AG04450 (cell line): Measurements from ENCODE around the gene XPR1. TPM values are rescaled to one million over a fixed set of nuclear protein-coding genes. Genes with fewer than 3 reads are reported as not detected.

Experiments used
- CTCF ChIA-PET: fragments of 300-600, 350-600 bp; formaldehyde crosslinking; extraction: SDS; loops from one replicate; lab custom pipeline; 2022; ENCODE audit warnings: antibody characterized with exemption, inconsistent platforms; lab: Charles Lee
- POLR2A ChIA-PET: fragments of 350-600 bp; formaldehyde crosslinking; extraction: SDS; loops from one replicate; lab custom pipeline; 2021; ENCODE audit warnings: antibody characterized with exemption, inconsistent platforms; lab: Yijun Ruan, JAX
- DNase-seq: peaks from one replicate; pipeline ENCODE4 v3.0.0-alpha.2; 2011; ENCODE audit warnings: low read depth, low spot score
- H3K27ac ChIP-seq: one replicate; pipeline ENCODE4 v1.5.1; 2012; ENCODE audit warnings: low read depth, low read length, control low read depth
- H3K27me3 ChIP-seq: one replicate; pipeline ENCODE4 v1.6.0; 2012; ENCODE audit warnings: low read length; ENCODE audit not compliant: control insufficient read depth, insufficient read depth
- H3K4me3 ChIP-seq: 2 replicates; pipeline ENCODE4 v1.5.1; 2011; ENCODE audit warnings: mild to moderate bottlenecking, low read depth, low read length, control low read depth
- H3K9me3 ChIP-seq: 2 replicates; pipeline ENCODE4 v1.5.1; 2012; ENCODE audit warnings: low read length; ENCODE audit not compliant: control insufficient read depth, insufficient read depth
- CTCF ChIP-seq: IDR thresholded peaks from 2 replicates; pipeline ENCODE4 v1.5.1; 2011; ENCODE audit warnings: low read depth, low read length, control low read depth, inconsistent platforms
- polyA plus RNA-seq: library from polyadenylated mRNA; depleted of rRNA; stranded (reverse); fragments of >200 nt; gene quantifications from 2 replicates; pipeline ENCODE4 v1.2.3, GENCODE V29; 2011

The XPR1 gene
- polyA plus RNA-seq, 1 experiment, result 63.2 TPM

- CTCF ChIA-PET, result interaction anchor here (0.6 kb wide), 1 partner anchor 1307 kb away, joined by 3 read pairs; no protein-coding TSS in a partner anchor
- TF ChIP-seq CTCF, result no peak
- no peak for DNase-seq
- POLR2A ChIA-PET, result interaction anchor here (0.6 kb wide), 1 partner anchor 32 kb away, joined by 4 read pairs; no protein-coding TSS in a partner anchor
- H3K27ac ChIP-seq, result no peak overlapping the region
- no peak overlapping the region for H3K4me3 ChIP-seq
- no peaks in the 10 kb centered on the region for H3K27me3 ChIP-seq
- no peaks in the 10 kb centered on the region for H3K9me3 ChIP-seq
Observed at GRCh38 chr1:180907313-180908055, 275.7 kb downstream of the XPR1 start.

DNA sequence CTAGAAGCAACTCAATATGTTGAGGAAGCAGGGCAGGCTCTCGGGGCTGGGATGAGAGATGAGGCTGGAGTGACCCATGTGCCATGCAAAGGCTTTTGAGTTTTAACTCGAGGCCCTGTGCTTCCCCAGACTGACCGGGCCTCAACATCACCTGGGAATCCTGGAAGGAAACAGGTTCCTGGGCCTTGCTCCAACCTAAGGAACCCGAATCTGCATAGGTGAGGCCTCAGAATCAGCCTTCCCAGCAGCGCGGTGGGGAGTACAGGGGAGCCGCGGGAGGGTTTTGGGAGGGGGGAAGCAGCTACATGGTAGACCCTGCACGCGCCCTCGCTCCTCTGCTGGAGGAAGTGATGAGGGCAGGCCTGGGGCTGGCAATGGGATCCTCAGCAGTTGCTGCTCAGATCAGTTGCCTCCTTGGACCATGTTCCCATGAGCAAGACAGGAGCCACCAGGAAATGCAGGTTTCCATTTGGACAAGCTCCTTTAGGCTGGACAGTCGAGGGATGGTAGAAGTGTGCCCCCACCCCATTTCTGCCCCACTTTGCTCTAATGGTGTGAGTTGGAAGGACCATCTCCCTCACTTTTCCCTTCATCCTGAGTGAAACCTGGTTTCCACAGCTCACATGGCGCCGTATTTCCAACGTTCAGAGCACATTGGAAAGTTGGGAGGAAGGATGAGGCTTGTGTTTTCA lies 276.4 kb downstream of the XPR1 start:
- POLR2A ChIA-PET, result no interaction called here
- Histone ChIP-seq H3K27me3 (no peaks in the 10 kb centered on the region), H3K4me3 (no peak overlapping the region), H3K27ac (no peak overlapping the region), H3K9me3 (no peaks in the 10 kb centered on the region)
- no peak for DNase-seq
- TF ChIP-seq CTCF, result no peak
- CTCF ChIA-PET, result interaction anchor here (1.4 to 1.5 kb wide), 2 partner anchors 27 to 393 kb away, joined by 3 read pairs; no protein-coding TSS in a partner anchor

- H3K27me3 ChIP-seq, result no peaks in the 10 kb centered on the region
- H3K9me3 ChIP-seq, result no peaks in the 10 kb centered on the region
- DNase-seq, result no peak
- POLR2A ChIA-PET, result no interaction called here
- CTCF ChIA-PET, result interaction anchor here (1.4 to 1.5 kb wide), 2 partner anchors 28 to 393 kb away, joined by 3 read pairs; no protein-coding TSS in a partner anchor
- H3K4me3 ChIP-seq, result no peak overlapping the region
- no peak for TF ChIP-seq CTCF
- no peak overlapping the region for H3K27ac ChIP-seq
Observed at GRCh38 chr1:180909005-180909414, 277.2 kb downstream of the XPR1 start.

DNA sequence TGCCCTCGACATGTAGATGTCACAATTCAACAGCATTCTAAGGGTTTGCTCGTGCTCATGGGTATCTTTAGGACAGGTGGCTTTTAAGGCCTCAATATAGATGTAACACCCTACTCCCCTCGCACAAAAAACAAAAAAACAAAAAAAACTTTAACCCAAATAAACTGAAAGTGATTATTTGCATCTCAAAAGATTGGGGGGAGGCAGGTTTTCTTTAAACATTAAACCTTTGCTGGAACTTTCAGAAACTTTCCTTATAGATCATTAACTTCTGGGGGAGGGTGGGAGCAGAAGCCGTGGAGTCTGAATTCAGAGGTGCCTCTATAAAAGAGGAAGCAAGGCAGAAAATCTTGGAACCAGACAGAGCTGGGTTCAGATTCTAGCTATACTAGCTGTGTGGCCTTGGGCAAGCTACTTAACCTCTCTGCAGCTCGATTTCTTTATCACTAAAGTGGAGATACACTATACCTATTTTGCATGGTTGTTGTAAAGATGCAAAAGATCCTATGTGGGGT lies 277.7 kb downstream of the XPR1 start:
- Histone ChIP-seq H3K27me3 (no peaks in the 10 kb centered on the region), H3K9me3 (no peaks in the 10 kb centered on the region), H3K4me3 (no peak overlapping the region), H3K27ac (no peak overlapping the region)
- DNase-seq, result no peak
- ChIA-PET CTCF (interaction anchor here (1.4 to 1.5 kb wide), 2 partner anchors 28 to 394 kb away, joined by 3 read pairs; no protein-coding TSS in a partner anchor), POLR2A (no interaction called here)
- no peak for TF ChIP-seq CTCF
